Measurements from ENCODE around the gene DUS1L.

The DUS1L gene

GRCh38 chr17:82090549-82091263 lies 25.1 kb upstream of the DUS1L start:
- TF ChIP-seq, protein P1, sequence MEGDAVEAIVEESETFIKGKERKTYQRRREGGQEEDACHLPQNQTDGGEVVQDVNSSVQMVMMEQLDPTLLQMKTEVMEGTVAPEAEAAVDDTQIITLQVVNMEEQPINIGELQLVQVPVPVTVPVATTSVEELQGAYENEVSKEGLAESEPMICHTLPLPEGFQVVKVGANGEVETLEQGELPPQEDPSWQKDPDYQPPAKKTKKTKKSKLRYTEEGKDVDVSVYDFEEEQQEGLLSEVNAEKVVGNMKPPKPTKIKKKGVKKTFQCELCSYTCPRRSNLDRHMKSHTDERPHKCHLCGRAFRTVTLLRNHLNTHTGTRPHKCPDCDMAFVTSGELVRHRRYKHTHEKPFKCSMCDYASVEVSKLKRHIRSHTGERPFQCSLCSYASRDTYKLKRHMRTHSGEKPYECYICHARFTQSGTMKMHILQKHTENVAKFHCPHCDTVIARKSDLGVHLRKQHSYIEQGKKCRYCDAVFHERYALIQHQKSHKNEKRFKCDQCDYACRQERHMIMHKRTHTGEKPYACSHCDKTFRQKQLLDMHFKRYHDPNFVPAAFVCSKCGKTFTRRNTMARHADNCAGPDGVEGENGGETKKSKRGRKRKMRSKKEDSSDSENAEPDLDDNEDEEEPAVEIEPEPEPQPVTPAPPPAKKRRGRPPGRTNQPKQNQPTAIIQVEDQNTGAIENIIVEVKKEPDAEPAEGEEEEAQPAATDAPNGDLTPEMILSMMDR (IDR thresholded peaks at IDR 0.05; ENCODE audit: borderline replicate concordance, insufficient read depth, low read depth, low read length), result no peak
- no peak overlapping the region for H3K4me3 ChIP-seq (ENCODE audit: low read depth, low read length)

- H3K4me3 ChIP-seq (ENCODE audit: low read depth, low read length), result no peak overlapping the region
- TF ChIP-seq, protein P1 (IDR thresholded peaks at IDR 0.05; ENCODE audit: borderline replicate concordance, insufficient read depth, low read depth, low read length), result no peak
Observed at GRCh38 chr17:82089723-82090548, 24.3 kb upstream of the DUS1L start.

GRCh38 chr17:82088838-82089722 lies 23.5 kb upstream of the DUS1L start:
- H3K4me3 ChIP-seq (ENCODE audit: low read depth, low read length), result no peak overlapping the region
- TF ChIP-seq, protein P1 (IDR thresholded peaks at IDR 0.05; ENCODE audit: borderline replicate concordance, insufficient read depth, low read depth, low read length), result no peak

- H3K4me3 ChIP-seq (ENCODE audit: low read depth, low read length), result no peak overlapping the region
- TF ChIP-seq, protein P1 (IDR thresholded peaks at IDR 0.05; ENCODE audit: borderline replicate concordance, insufficient read depth, low read depth, low read length), result no peak
Observed at GRCh38 chr17:82087961-82088837, 22.6 kb upstream of the DUS1L start.

GRCh38 chr17:82086941-82087906 lies 21.6 kb upstream of the DUS1L start:
- no peak overlapping the region for H3K4me3 ChIP-seq (ENCODE audit: low read depth, low read length)
- TF ChIP-seq, protein P1 (IDR thresholded peaks at IDR 0.05; ENCODE audit: borderline replicate concordance, insufficient read depth, low read depth, low read length), result no peak

All from GM12875 (cell line).